HG03135 (cell line): ENCODE results near the gene DIP2C.
"Not testable (repeated sequence)": the region's sequence is repeated elsewhere in the genome, so short reads cannot be mapped to it uniquely, and the experiment has no call there.

Experiments
- ATAC-seq: cut with Tn5 transposase; IDR thresholded peaks from one replicate; pipeline ENCODE4 v1.9.1; 2021; ENCODE audit warnings: mild to moderate bottlenecking, moderate library complexity; ENCODE audit not compliant: unreplicated experiment

Gene DIP2C

GRCh38 chr10:700183-700582, 10.7 kb upstream of the DIP2C start:
- ATAC-seq, result not testable (repeated sequence)

- no peak for ATAC-seq
Observed at GRCh38 chr10:697097-697875, 7.8 kb upstream of the DIP2C start.

- no peak for ATAC-seq
Observed at GRCh38 chr10:695396-695795, 5.9 kb upstream of the DIP2C start.

GRCh38 chr10:693506-693905, 4.0 kb upstream of the DIP2C start:
- no peak for ATAC-seq

- ATAC-seq, result no peak
Observed at GRCh38 chr10:692682-693351, 3.3 kb upstream of the DIP2C start.

GRCh38 chr10:691216-691615, 1.7 kb upstream of the DIP2C start:
- no peak for ATAC-seq

- ATAC-seq, result no peak
Observed at GRCh38 chr10:690372-691161, 1.1 kb upstream of the DIP2C start.

- no peak for ATAC-seq
Observed at GRCh38 chr10:689121-689451, 382 bp downstream of the DIP2C start.

GRCh38 chr10:688312-689120, 952 bp downstream of the DIP2C start:
- no peak for ATAC-seq

- ATAC-seq, result no peak
Observed at GRCh38 chr10:687583-688311, 1.7 kb downstream of the DIP2C start.

- no peak for ATAC-seq
Observed at GRCh38 chr10:686155-686931, 3.1 kb downstream of the DIP2C start.

GRCh38 chr10:685613-686012, 3.9 kb downstream of the DIP2C start:
- no peak for ATAC-seq

GRCh38 chr10:683448-684071, 5.9 kb downstream of the DIP2C start:
- ATAC-seq, result no peak

GRCh38 chr10:682931-683447, 6.5 kb downstream of the DIP2C start:
- no peak for ATAC-seq

GRCh38 chr10:681670-682318, 7.7 kb downstream of the DIP2C start:
- ATAC-seq, result no peak

- no peak for ATAC-seq
Observed at GRCh38 chr10:680745-681144, 8.7 kb downstream of the DIP2C start.

- no peak for ATAC-seq
Observed at GRCh38 chr10:680146-680545, 9.3 kb downstream of the DIP2C start.

GRCh38 chr10:679556-679955, 9.9 kb downstream of the DIP2C start:
- ATAC-seq, result no peak

- ATAC-seq, result not testable (repeated sequence)
Observed at GRCh38 chr10:678662-679005, 10.8 kb downstream of the DIP2C start.
